ENCODE results near the gene SPATA21.
A peak's percentile ranks its signal among the peaks of the same experiment; 100 is the strongest.

Gene SPATA21

DNA sequence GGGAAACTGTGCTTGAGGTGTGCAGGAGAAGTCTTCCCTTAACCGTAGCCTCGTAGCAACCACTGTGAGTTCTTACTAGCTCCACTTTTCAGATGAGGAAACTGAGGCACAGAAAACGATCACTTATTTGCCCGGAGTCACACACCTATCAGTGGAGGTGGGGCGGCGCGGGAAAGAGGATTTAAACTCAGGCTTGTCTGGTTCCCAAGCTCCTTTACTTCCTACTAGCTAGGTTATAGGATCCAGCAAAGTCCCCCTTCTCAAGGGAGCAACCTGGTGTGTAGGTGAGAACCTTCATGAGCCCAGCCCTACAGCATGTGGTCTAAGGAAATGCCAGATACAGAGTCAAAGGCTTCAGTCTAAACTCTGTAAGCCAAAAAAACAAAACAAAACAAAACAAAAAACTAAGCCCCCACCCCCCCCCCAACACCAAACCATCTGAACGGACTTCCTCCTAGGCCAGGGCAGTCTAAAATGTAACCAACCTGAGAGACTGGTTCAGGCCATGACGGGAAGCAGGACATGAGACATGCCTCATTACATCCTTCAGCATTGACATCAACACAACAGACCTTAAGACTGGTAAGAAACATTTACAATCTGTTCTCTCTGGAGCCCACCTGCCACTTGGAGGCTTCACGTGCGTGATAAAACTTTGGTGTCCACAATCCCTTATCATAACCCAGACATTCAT is 84.2 kb downstream of the SPATA21 start:
- Histone ChIP-seq H3K4me3 (ENCODE audit: low read length) (peak overlapping the region; percentile 97), H3K9ac (ENCODE audit: low read length) (peak overlapping the region; percentile 75), H3K36me3 (ENCODE audit: control insufficient read depth, low read depth, low read length) (no peaks in the 10 kb centered on the region), H3K27me3 (ENCODE audit: control insufficient read depth, insufficient read depth, low read length) (no peaks in the 10 kb centered on the region), H3K27ac (ENCODE audit: low read length) (peak overlapping the region; percentile 11), H3K4me1 (ENCODE audit: control insufficient read depth, low read depth, low read length) (peaks cover 4% of the 10 kb centered on the region), H3K9me3 (ENCODE audit: control insufficient read depth, low read depth, low read length) (no peaks in the 10 kb centered on the region)

DNA sequence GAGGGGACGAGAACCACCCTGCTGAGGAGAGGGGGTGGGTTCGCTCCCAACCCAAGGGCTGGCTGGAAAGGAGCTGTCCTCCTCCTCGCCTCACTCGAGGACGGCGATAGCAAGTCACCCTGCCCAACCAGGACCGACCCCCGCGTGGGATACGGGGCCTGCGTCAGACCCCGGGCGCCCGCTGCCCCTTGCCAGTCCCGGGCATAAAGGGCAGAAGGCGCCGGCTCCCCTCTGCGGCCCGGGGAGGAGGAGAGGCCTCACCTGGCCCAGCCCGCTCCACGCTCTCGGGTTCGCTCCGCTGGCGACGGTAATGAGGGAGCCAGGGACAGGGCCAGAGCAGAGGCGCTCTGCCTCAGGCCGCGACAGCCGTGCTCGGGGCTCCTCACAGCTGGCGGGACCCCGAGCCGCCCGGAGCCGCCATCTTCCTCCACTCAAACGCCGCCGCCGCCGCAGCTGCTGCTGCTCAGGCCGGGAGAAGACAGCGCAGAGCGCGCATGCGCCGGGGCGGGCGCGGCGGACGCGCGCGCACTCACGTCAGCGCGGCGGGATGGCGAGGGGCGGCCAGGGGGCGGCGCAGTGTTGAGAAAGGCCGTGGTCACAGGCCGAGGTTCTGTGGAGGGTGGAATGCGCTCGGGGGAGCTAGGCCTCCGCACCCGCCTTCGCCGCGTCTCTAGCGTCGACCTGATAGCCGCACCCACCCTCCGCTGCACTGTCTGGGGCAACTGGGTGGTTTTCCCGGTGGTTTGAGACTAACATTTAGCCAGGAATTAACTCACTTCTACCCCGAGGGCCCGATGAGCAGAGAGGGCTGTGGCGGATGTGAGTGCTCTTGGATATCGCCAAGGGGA is 85.0 kb downstream of the SPATA21 start, which contains the start of gene FBXO42:
Gene FBXO42 (minus strand): TSS at position 487 of the 848 bp plus-strand sequence. CDS start 37,062 bp downstream, outside the sequence.
- Histone ChIP-seq H3K9ac (ENCODE audit: low read length) (peak within 1 kb of the TSS; percentile 75), H3K36me3 (ENCODE audit: control insufficient read depth, low read depth, low read length) (no peaks in the 10 kb centered on the region), H3K4me1 (ENCODE audit: control insufficient read depth, low read depth, low read length) (peaks cover 4% of the 10 kb centered on the region), H3K27ac (ENCODE audit: low read length) (peak within 1 kb of the TSS; percentile 11), H3K9me3 (ENCODE audit: control insufficient read depth, low read depth, low read length) (no peaks in the 10 kb centered on the region), H3K4me3 (ENCODE audit: low read length) (peak within 1 kb of the TSS; percentile 97), H3K27me3 (ENCODE audit: control insufficient read depth, insufficient read depth, low read length) (no peaks in the 10 kb centered on the region)

DNA sequence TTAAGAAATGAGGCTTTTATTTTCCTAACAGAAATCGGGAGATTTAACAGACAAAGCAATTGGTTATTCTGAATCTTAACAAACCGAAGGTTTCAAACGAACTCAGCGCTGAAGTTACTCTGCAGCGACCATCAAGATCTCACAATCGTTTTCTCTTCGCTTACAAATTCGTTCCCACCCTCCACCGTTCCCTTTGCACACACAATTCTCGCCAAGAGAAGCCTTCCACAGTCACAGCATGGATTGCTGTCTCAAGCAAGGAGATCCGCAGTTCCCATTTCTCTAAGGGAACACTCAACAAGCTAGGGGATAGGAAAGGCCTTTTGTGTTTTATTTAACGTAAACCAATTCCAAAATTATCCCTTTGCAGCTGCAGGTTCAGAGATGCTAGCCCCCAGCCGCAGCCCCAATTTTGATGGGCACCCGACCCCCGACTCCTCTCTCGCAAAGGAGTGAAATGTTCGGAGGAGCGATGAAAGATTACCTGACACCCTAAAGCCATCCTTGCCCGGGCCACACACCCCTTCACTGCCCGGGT is 85.7 kb downstream of the SPATA21 start:
- no peaks in the 10 kb centered on the region for H3K27me3 ChIP-seq (ENCODE audit: control insufficient read depth, insufficient read depth, low read length)

DNA sequence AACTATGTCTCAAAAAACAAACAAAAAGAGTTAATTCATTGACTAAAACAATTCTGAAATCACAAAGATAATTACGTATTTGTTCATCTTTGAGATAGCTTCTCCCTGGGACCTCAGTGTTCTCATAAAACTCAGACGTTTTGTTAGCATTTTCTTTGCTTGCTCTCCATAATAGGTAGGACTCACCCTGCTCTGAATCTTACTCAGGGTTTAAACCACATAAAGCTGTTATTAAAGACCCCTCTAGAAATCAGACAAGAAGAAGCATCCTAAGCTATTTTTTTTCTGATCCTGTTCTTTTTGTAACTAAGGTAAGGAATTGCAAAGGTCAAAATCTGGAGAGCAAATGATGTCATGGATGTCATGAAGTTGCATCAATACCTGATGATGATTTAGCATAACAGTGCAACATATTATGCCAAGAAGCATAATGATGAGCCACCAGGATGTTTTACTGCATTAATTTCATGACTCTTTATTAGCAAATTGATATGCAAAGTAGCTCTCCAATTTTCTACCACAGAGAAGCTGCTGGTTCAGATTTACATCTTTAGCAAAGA is 87.3 kb downstream of the SPATA21 start:
- Histone ChIP-seq H3K4me3 (ENCODE audit: low read length) (no peak overlapping the region), H3K4me1 (ENCODE audit: control insufficient read depth, low read depth, low read length) (peaks cover 4% of the 10 kb centered on the region), H3K27ac (ENCODE audit: low read length) (no peak overlapping the region), H3K27me3 (ENCODE audit: control insufficient read depth, insufficient read depth, low read length) (no peaks in the 10 kb centered on the region), H3K9ac (ENCODE audit: low read length) (no peak overlapping the region), H3K9me3 (ENCODE audit: control insufficient read depth, low read depth, low read length) (no peaks in the 10 kb centered on the region), H3K36me3 (ENCODE audit: control insufficient read depth, low read depth, low read length) (no peaks in the 10 kb centered on the region)

More for the DNA sequence above, 85.7 kb downstream of the SPATA21 start:
- H3K9me3 ChIP-seq (ENCODE audit: control insufficient read depth, low read depth, low read length) = no peaks in the 10 kb centered on the region
- H3K4me3 ChIP-seq (ENCODE audit: low read length) = peak overlapping the region; percentile 97
- peaks cover 4% of the 10 kb centered on the region for H3K4me1 ChIP-seq (ENCODE audit: control insufficient read depth, low read depth, low read length)
- H3K36me3 ChIP-seq (ENCODE audit: control insufficient read depth, low read depth, low read length) = no peaks in the 10 kb centered on the region
- H3K27ac ChIP-seq (ENCODE audit: low read length) = no peak overlapping the region
- peak overlapping the region; percentile 75 for H3K9ac ChIP-seq (ENCODE audit: low read length)
